H54 (cell line): ENCODE data around the gene ABCC8.

Source experiments
- DNase-seq: peaks from one replicate; pipeline ENCODE4 v3.0.0; 2011; ENCODE audit warnings: low spot score, mixed read lengths; ENCODE audit not compliant: insufficient read length
- FAIRE-seq: peaks from 3 replicates; lab custom pipeline; 2011; peaks lifted over from hg19 to GRCh38; lab: Jason Lieb, UNC
- POLR2A ChIP-seq: IDR thresholded peaks from 2 replicates; pipeline ENCODE4 v1.6.1; 2011; ENCODE audit warnings: low read depth, mild to moderate bottlenecking, low read length

ABCC8 gene

GRCh38 chr11:17394743-17395390 lies 81.8 kb downstream of the ABCC8 start:
- no peak for FAIRE-seq
- no peak for DNase-seq
- TF ChIP-seq POLR2A: no peak

- DNase-seq (no peak), FAIRE-seq (no peak)
- TF ChIP-seq POLR2A: no peak
Observed at GRCh38 chr11:17393472-17393871, 83.2 kb downstream of the ABCC8 start.

- DNase-seq: no peak
- FAIRE-seq: no peak
Observed at GRCh38 chr11:17392872-17393271, 83.8 kb downstream of the ABCC8 start.

GRCh38 chr11:17391493-17392355 lies 84.9 kb downstream of the ABCC8 start:
- DNase-seq (no peak), FAIRE-seq (no peak)
- no peak for TF ChIP-seq POLR2A

More at GRCh38 chr11:17392872-17393271, 83.8 kb downstream of the ABCC8 start:
- no peak for TF ChIP-seq POLR2A

GRCh38 chr11:17389957-17390649 lies 86.5 kb downstream of the ABCC8 start:
- DNase-seq (no peak), FAIRE-seq (no peak)
- TF ChIP-seq POLR2A: no peak

- FAIRE-seq (no peak), DNase-seq (peak; percentile 77)
- no peak for TF ChIP-seq POLR2A
Observed at GRCh38 chr11:17389211-17389956, 87.3 kb downstream of the ABCC8 start.

GRCh38 chr11:17388609-17389210 lies 87.9 kb downstream of the ABCC8 start, which contains the start of gene KCNJ11:
KCNJ11 (minus strand) TSS chr11:17388659; CDS start chr11:17388091, 568 bp downstream.
- DNase-seq: no peak

GRCh38 chr11:17387811-17388210 lies 88.8 kb downstream of the ABCC8 start:
- no peak for TF ChIP-seq POLR2A

More at GRCh38 chr11:17388609-17389210, 87.9 kb downstream of the ABCC8 start, which contains the start of gene KCNJ11:
- no peak for FAIRE-seq
- no peak for TF ChIP-seq POLR2A

GRCh38 chr11:17387254-17387653 lies 89.4 kb downstream of the ABCC8 start:
- FAIRE-seq (no peak), DNase-seq (no peak)
- no peak for TF ChIP-seq POLR2A

More at GRCh38 chr11:17387811-17388210, 88.8 kb downstream of the ABCC8 start:
- DNase-seq (no peak), FAIRE-seq (no peak)

GRCh38 chr11:17386331-17387084 lies 90.1 kb downstream of the ABCC8 start:
- no peak for TF ChIP-seq POLR2A
- DNase-seq (peak; percentile 57), FAIRE-seq (no peak)

- FAIRE-seq (no peak), DNase-seq (no peak)
- no peak for TF ChIP-seq POLR2A
Observed at GRCh38 chr11:17385926-17386325, 90.7 kb downstream of the ABCC8 start.

GRCh38 chr11:17385492-17385891 lies 91.2 kb downstream of the ABCC8 start:
- FAIRE-seq: no peak
- no peak for DNase-seq
- no peak for TF ChIP-seq POLR2A
